Measurements from ENCODE around the gene B4GALNT3. TPM values are rescaled to one million over a fixed set of nuclear protein-coding genes. Genes with fewer than 3 reads are reported as not detected.
A peak's percentile ranks its signal among the peaks of the same experiment; 100 is the strongest.

Gene B4GALNT3
- total RNA-seq, 4 donors from 2014 or later: 9.7 to 45.3 (median 18.4) TPM

GRCh38 chr12:454833-455232 lies 4.9 kb upstream of the B4GALNT3 start:
- intact Hi-C loops (cut with DNase I): no loop called here
- no peak overlapping the region for H3K4me3 ChIP-seq
- TF ChIP-seq, protein P1, sequence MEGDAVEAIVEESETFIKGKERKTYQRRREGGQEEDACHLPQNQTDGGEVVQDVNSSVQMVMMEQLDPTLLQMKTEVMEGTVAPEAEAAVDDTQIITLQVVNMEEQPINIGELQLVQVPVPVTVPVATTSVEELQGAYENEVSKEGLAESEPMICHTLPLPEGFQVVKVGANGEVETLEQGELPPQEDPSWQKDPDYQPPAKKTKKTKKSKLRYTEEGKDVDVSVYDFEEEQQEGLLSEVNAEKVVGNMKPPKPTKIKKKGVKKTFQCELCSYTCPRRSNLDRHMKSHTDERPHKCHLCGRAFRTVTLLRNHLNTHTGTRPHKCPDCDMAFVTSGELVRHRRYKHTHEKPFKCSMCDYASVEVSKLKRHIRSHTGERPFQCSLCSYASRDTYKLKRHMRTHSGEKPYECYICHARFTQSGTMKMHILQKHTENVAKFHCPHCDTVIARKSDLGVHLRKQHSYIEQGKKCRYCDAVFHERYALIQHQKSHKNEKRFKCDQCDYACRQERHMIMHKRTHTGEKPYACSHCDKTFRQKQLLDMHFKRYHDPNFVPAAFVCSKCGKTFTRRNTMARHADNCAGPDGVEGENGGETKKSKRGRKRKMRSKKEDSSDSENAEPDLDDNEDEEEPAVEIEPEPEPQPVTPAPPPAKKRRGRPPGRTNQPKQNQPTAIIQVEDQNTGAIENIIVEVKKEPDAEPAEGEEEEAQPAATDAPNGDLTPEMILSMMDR (IDR thresholded peaks at IDR 0.05): no peak
- TF ChIP-seq POLR2A (IDR thresholded peaks at IDR 0.05): no peak
- H3K9me3 ChIP-seq: no peaks in the 10 kb centered on the region
- H3K27me3 ChIP-seq: peaks cover 0 to 50% (median 0%) of the 10 kb centered on the region in 4 donors
- H3K36me3 ChIP-seq: no peaks in the 10 kb centered on the region
- no peak overlapping the region for H3K27ac ChIP-seq
- H3K4me1 ChIP-seq: peaks cover 6 to 9% (median 8%) of the 10 kb centered on the region in 3 donors
- WGBS, 2 donors: 36 to 38% methylated on average over 1 of the region's 1 CpG
- DNase-seq: no peak

DNA sequence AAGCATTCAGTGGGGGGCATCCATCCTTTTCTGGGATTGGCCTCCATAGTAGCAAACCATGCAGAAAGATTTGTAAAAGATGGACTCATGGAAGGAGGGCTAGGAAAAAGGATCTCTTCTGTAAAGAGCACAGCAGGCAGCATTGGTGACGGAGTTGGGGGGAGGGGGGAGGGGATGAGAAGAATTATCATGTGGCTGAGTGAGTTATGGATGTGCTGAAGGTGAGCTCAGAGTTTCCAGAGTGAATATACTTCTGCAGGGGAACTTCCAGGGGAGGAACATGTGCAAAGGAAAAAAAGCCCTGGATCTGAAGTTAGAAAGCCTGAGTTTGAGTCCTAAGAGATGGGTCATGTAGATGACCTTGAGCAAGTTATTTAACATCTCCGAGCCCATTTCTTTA lies 3.9 kb upstream of the B4GALNT3 start:
- Histone ChIP-seq H3K4me3 (no peak overlapping the region), H3K9me3 (no peaks in the 10 kb centered on the region), H3K36me3 (no peaks in the 10 kb centered on the region), H3K27ac (no peak overlapping the region), H3K4me1 (peaks cover 13 to 16% (median 13%) of the 10 kb centered on the region in 3 donors), H3K27me3 (peaks cover 0 to 53% (median 0%) of the 10 kb centered on the region in 4 donors)
- DNase-seq: no peak
- 57 to 68% methylated on average over 1 to 2 of the region's 2 CpGs for WGBS, 2 donors
- intact Hi-C loops (cut with DNase I): no loop called here
- TF ChIP-seq, protein P1 (IDR thresholded peaks at IDR 0.05): no peak
- TF ChIP-seq POLR2A (IDR thresholded peaks at IDR 0.05): no peak

DNA sequence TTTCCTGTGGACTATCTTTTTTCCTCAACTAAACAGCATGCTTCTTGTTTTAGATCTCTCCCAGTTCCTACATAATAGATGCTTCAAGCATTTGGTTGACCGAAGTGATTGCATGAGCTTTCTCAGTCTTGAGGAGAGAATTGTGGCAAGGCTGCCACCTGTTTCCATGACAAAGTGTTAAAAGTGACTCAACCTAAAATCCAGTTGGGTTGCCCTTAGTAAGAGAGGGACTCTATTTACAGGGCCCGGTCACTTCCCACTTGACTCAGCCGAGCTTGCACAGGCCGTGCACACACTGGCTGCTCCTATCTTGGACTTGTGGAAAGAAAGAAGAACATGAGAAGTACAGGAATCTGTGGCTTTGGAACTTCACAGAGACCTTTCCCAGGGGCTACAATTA lies 2.1 kb upstream of the B4GALNT3 start:
- Histone ChIP-seq H3K27ac (no peak overlapping the region), H3K4me1 (peaks cover 14 to 24% (median 19%) of the 10 kb centered on the region in 3 donors), H3K36me3 (no peaks in the 10 kb centered on the region), H3K9me3 (no peaks in the 10 kb centered on the region), H3K27me3 (peaks cover 0 to 57% (median 0%) of the 10 kb centered on the region in 4 donors), H3K4me3 (no peak overlapping the region)
- intact Hi-C loops (cut with DNase I): no loop called here
- no peak for DNase-seq
- TF ChIP-seq, protein P1 (IDR thresholded peaks at IDR 0.05): no peak
- no peak for TF ChIP-seq POLR2A (IDR thresholded peaks at IDR 0.05)
- WGBS, 2 donors: 74 to 90% methylated on average over 4 of the region's 4 CpGs

GRCh38 chr12:459050-459429 lies 699 bp upstream of the B4GALNT3 start:
- no peaks in the 10 kb centered on the region for H3K36me3 ChIP-seq
- H3K4me3 ChIP-seq: peak overlapping the region in 3 of 4 donors; percentile 62 to 82 (median 72)
- H3K9me3 ChIP-seq: no peaks in the 10 kb centered on the region
- WGBS, 2 donors: 65 to 71% methylated on average over 5 of the region's 5 CpGs
- no peak for DNase-seq
- intact Hi-C loops (cut with DNase I): no loop called here
- H3K27me3 ChIP-seq: peaks cover 0 to 61% (median 0%) of the 10 kb centered on the region in 4 donors
- H3K27ac ChIP-seq: peak overlapping the region in 2 of 4 donors; percentile 55 to 66
- TF ChIP-seq, protein P1 (IDR thresholded peaks at IDR 0.05): no peak
- TF ChIP-seq POLR2A (IDR thresholded peaks at IDR 0.05): no peak
- peaks cover 14 to 24% (median 19%) of the 10 kb centered on the region in 3 donors for H3K4me1 ChIP-seq

DNA sequence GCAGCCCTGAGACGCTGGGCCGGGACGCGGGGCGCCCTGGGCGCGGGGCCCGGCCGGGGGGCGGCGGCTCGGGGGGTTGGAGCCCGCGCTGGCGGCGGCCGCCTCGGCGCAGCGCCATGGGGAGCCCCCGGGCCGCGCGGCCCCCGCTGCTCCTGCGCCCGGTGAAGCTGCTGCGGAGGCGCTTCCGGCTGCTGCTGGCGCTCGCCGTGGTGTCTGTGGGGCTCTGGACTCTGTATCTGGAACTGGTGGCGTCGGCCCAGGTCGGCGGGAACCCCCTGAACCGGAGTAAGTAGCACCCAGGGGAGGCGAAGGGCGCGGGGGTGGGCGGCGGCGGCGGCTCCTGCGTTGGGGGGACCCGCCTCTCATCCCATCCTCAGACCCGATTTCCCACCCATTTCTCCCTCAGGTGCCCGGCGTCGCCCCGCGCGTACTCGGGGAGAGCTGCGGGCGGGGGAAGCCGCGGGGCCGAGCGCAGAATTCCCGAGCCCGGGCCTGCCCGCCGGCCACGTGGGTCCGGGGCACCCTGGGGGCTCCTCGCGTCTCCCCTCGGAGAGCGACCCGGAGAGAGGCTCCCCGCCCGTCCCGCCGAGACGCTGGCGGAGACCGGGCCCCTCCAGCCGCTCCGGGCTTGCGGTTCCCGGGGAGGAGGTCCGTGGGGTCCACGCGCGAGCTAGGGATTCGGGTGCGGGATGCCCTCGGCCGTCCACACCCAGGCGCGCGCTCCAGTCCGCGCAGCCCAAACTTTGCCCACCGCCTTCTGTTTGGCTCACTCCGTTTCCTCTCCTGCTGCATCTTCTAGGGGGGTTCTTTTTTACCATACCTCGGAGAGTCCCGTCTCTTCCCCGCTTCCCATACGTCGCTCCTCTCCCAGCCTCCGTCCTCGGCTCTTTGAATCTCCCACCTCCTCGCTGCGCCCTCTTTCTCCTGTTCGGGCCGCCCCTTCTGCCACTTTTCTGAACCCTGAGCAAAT lies 807 bp downstream of the B4GALNT3 start:
- WGBS, 2 donors: 13 to 16% methylated on average over 15 to 20 of the region's 109 CpGs
- Histone ChIP-seq H3K27me3 (peaks cover 0 to 61% (median 0%) of the 10 kb centered on the region in 4 donors), H3K36me3 (no peaks in the 10 kb centered on the region), H3K9me3 (no peaks in the 10 kb centered on the region), H3K4me3 (peak overlapping the region; percentile 54 to 82 (median 67)), H3K4me1 (peaks cover 14 to 24% (median 19%) of the 10 kb centered on the region in 3 donors), H3K27ac (peak overlapping the region; percentile 22 to 71 (median 60))
- DNase-seq: no peak
- TF ChIP-seq POLR2A (IDR thresholded peaks at IDR 0.05): no peak
- TF ChIP-seq, protein P1 (IDR thresholded peaks at IDR 0.05): no peak
- intact Hi-C loops (cut with DNase I): no loop called here
